ENCODE measurements around the gene STAB1. TPM values are rescaled to one million over a fixed set of nuclear protein-coding genes. Genes with fewer than 3 reads are reported as not detected.
A peak's percentile ranks its signal among the peaks of the same experiment; 100 is the strongest.

STAB1 gene
- total RNA-seq, 4 donors from 2014 or later, result 101 to 127 (median 118) TPM

GRCh38 chr3:52493232-52494017 is 1.7 kb upstream of the STAB1 start:
- Histone ChIP-seq H3K9me3 (no peaks in the 10 kb centered on the region), H3K27me3 (no peaks in the 10 kb centered on the region), H3K36me3 (peaks cover 47 to 54% (median 54%) of the 10 kb centered on the region in 4 donors), H3K4me1 (peaks cover 47 to 94% (median 73%) of the 10 kb centered on the region in 4 donors), H3K27ac (replicated peaks in 1 of 4) (peak overlapping the region in 1 of 4 donors; percentile 30), H3K4me3 (no peak overlapping the region)
- TF ChIP-seq CTCF (IDR thresholded peaks at IDR 0.05), result no peak
- TF ChIP-seq POLR2A (IDR thresholded peaks at IDR 0.05; ENCODE audit: low read depth), result no peak
- no peak for TF ChIP-seq EP300 (IDR thresholded peaks at IDR 0.05)
- no peak for TF ChIP-seq POLR2AphosphoS5 (IDR thresholded peaks at IDR 0.05)
- no peak for DNase-seq (ENCODE audit: extremely low spot score)
- intact Hi-C loops (cut with DNase I), result no loop called here
- WGBS, result 90% methylated on average over 3 of the region's 7 CpGs

GRCh38 chr3:52494445-52494844 is 693 bp upstream of the STAB1 start:
- Histone ChIP-seq H3K4me3 (peak overlapping the region; percentile 38 to 56 (median 42)), H3K4me1 (peaks cover 47 to 86% (median 72%) of the 10 kb centered on the region in 4 donors), H3K9me3 (no peaks in the 10 kb centered on the region), H3K36me3 (peaks cover 37 to 44% (median 44%) of the 10 kb centered on the region in 4 donors), H3K27me3 (no peaks in the 10 kb centered on the region), H3K27ac (replicated peaks in 1 of 4) (peak overlapping the region; percentile 53 to 80 (median 70))
- no peak for DNase-seq (ENCODE audit: extremely low spot score)
- TF ChIP-seq POLR2A (IDR thresholded peaks at IDR 0.05; ENCODE audit: low read depth) (no peak), CTCF (IDR thresholded peaks at IDR 0.05) (no peak), EP300 (IDR thresholded peaks at IDR 0.05) (no peak)
- WGBS, result 68% methylated on average over 7 of the region's 7 CpGs
- intact Hi-C loops (cut with DNase I), result no loop called here

- no peaks in the 10 kb centered on the region for H3K27me3 ChIP-seq
- H3K9me3 ChIP-seq, result no peaks in the 10 kb centered on the region
- peaks cover 21 to 29% (median 28%) of the 10 kb centered on the region in 4 donors for H3K36me3 ChIP-seq
- 66% methylated on average over 11 of the region's 16 CpGs for WGBS
- intact Hi-C loops (cut with DNase I), result no loop called here
- peak in 1 of 2 donors; percentile 42 for TF ChIP-seq POLR2AphosphoS5 (IDR thresholded peaks at IDR 0.05)
- TF ChIP-seq POLR2A (IDR thresholded peaks at IDR 0.05; ENCODE audit: low read depth), result no peak
- peak overlapping the region; percentile 53 to 80 (median 70) for H3K27ac ChIP-seq (replicated peaks in 1 of 4)
- peak overlapping the region; percentile 38 to 56 (median 42) for H3K4me3 ChIP-seq
- peaks cover 35 to 71% (median 58%) of the 10 kb centered on the region in 4 donors for H3K4me1 ChIP-seq
- no peak for DNase-seq (ENCODE audit: extremely low spot score)
Observed at GRCh38 chr3:52495777-52496602, 852 bp downstream of the STAB1 start.

- Histone ChIP-seq H3K27ac (replicated peaks in 1 of 4) (peak overlapping the region in 3 of 4 donors; percentile 5 to 31 (median 18)), H3K4me3 (no peak overlapping the region), H3K9me3 (no peaks in the 10 kb centered on the region), H3K36me3 (peaks cover 0 to 9% (median 6%) of the 10 kb centered on the region in 4 donors), H3K4me1 (peaks cover 20 to 47% (median 37%) of the 10 kb centered on the region in 4 donors), H3K27me3 (no peaks in the 10 kb centered on the region)
- no peak for TF ChIP-seq POLR2AphosphoS5 (IDR thresholded peaks at IDR 0.05)
- TF ChIP-seq EP300 (IDR thresholded peaks at IDR 0.05), result no peak
- TF ChIP-seq POLR2A (IDR thresholded peaks at IDR 0.05; ENCODE audit: low read depth), result no peak
- TF ChIP-seq CTCF (IDR thresholded peaks at IDR 0.05), result no peak
- DNase-seq (ENCODE audit: extremely low spot score), result no peak
- WGBS, result 76% methylated on average over 8 of the region's 24 CpGs
- intact Hi-C loops (cut with DNase I), result no loop called here
Observed at GRCh38 chr3:52498137-52499054, 3.3 kb downstream of the STAB1 start.
